Measurements from ENCODE around the gene GAS6.

Gene GAS6

GRCh38 chr13:113883314-113883811 is 19.5 kb upstream of the GAS6 start (continued):
- TF ChIP-seq ZNF645 (tag by site-specific recombination; IDR thresholded peaks at IDR 0.05) (no peak), ZNF580 (tag by site-specific recombination; IDR thresholded peaks at IDR 0.05) (no peak)

GRCh38 chr13:113882716-113883115 is 18.8 kb upstream of the GAS6 start:
- Histone ChIP-seq H3K4me3 (ENCODE audit: low read depth, low read length) (no peak overlapping the region), H3K27ac (ENCODE audit: extremely low read depth, low read depth, low read length) (no peak overlapping the region), H3K36me3 (ENCODE audit: control insufficient read depth in 2 of 2, insufficient read depth in 1 of 2, low read length in 2 of 2) (no peaks in the 10 kb centered on the region), H3K4me1 (ENCODE audit: control insufficient read depth, insufficient read depth, low read length) (no peaks in the 10 kb centered on the region), H3K9me3 (ENCODE audit: control insufficient read depth, insufficient read depth, low read depth, low read length) (no peaks in the 10 kb centered on the region)
- TF ChIP-seq OVOL3 (tag by site-specific recombination; IDR thresholded peaks at IDR 0.05) (no peak), ZNF645 (tag by site-specific recombination; IDR thresholded peaks at IDR 0.05) (no peak), ZNF521 (tag by site-specific recombination; IDR thresholded peaks at IDR 0.05) (no peak), MEIS1 (CRISPR knock-in tag; IDR thresholded peaks at IDR 0.05; ENCODE audit: borderline replicate concordance) (no peak), ZNF449 (tag by site-specific recombination; IDR thresholded peaks at IDR 0.05) (no peak), ZNF639 (tag by site-specific recombination; IDR thresholded peaks at IDR 0.05) (no peak), ZNF19 (tag by site-specific recombination; IDR thresholded peaks at IDR 0.05; ENCODE audit: low read depth) (no peak), ZNF10 (tag by site-specific recombination; IDR thresholded peaks at IDR 0.05) (no peak), SCRT2 (tag by site-specific recombination; IDR thresholded peaks at IDR 0.05) (no peak), ZFP3 (tag by site-specific recombination; IDR thresholded peaks at IDR 0.05; ENCODE audit: low read depth) (no peak), ZFP41 (tag by site-specific recombination; IDR thresholded peaks at IDR 0.05; ENCODE audit: borderline replicate concordance) (no peak), ZNF221 (tag by site-specific recombination; IDR thresholded peaks at IDR 0.05; ENCODE audit: borderline replicate concordance) (no peak), GLI2 (tag by site-specific recombination; IDR thresholded peaks at IDR 0.05; ENCODE audit: borderline replicate concordance, low read depth) (no peak)
- CTCF ChIA-PET: no interaction called here
- POLR2A ChIA-PET: no interaction called here

- Histone ChIP-seq H3K4me1 (ENCODE audit: control insufficient read depth, insufficient read depth, low read length) (no peaks in the 10 kb centered on the region), H3K36me3 (ENCODE audit: control insufficient read depth in 2 of 2, insufficient read depth in 1 of 2, low read length in 2 of 2) (no peaks in the 10 kb centered on the region), H3K27ac (ENCODE audit: extremely low read depth, low read depth, low read length) (no peak overlapping the region), H3K4me3 (ENCODE audit: low read depth, low read length) (no peak overlapping the region), H3K9me3 (ENCODE audit: control insufficient read depth, insufficient read depth, low read depth, low read length) (no peaks in the 10 kb centered on the region)
- TF ChIP-seq ZNF324 (tag by site-specific recombination; IDR thresholded peaks at IDR 0.05): no peak
- ChIA-PET CTCF (no interaction called here), POLR2A (no interaction called here)
Observed at GRCh38 chr13:113882267-113882630, 18.4 kb upstream of the GAS6 start.

All from HEK293 (cell line).